Measurements from ENCODE around the gene IL21R. TPM values are rescaled to one million over a fixed set of nuclear protein-coding genes. Genes with fewer than 3 reads are reported as not detected.

The IL21R gene
- total RNA-seq, 1 experiment from 2014 or later, result not detected

- no peak for TF ChIP-seq CTCF (IDR thresholded peaks at IDR 0.05; ENCODE audit: unreplicated experiment)
- no peak overlapping the region for H3K4me3 Mint-ChIP-seq (ENCODE audit: low read depth, unreplicated experiment)
- CTCF ChIA-PET, result interaction anchor here (0.7 kb wide), 1 partner anchor 136 kb away, joined by 3 read pairs; no protein-coding TSS in a partner anchor
Measured at GRCh38 chr16:27370318-27370717, 31.7 kb upstream of the IL21R start.

GRCh38 chr16:27373312-27373711 is 28.7 kb upstream of the IL21R start:
- CTCF ChIA-PET, result interaction anchor here (0.6 to 1.4 kb wide), 2 partner anchors 138 to 213 kb away, joined by 3 read pairs; no protein-coding TSS in a partner anchor
- H3K27ac Mint-ChIP-seq (ENCODE audit: unreplicated experiment), result no peak overlapping the region
- peaks cover 3% of the 10 kb centered on the region for H3K9me3 Mint-ChIP-seq (ENCODE audit: low read depth, unreplicated experiment)

More at GRCh38 chr16:27370318-27370717, 31.7 kb upstream of the IL21R start:
- H3K27ac Mint-ChIP-seq (ENCODE audit: unreplicated experiment), result no peak overlapping the region
- no peaks in the 10 kb centered on the region for H3K27me3 Mint-ChIP-seq (ENCODE audit: unreplicated experiment)
- intact Hi-C loops (cut with micrococcal nuclease; ENCODE audit: unreplicated experiment), result no loop called here
- peaks cover 6% of the 10 kb centered on the region for H3K4me1 Mint-ChIP-seq (ENCODE audit: low read depth, unreplicated experiment)
- BruUV-seq (replicated peaks), result no TSS peak
- peaks cover 29% of the 10 kb centered on the region for H3K36me3 Mint-ChIP-seq (ENCODE audit: insufficient read depth, unreplicated experiment)
- no peak for DNase-seq
- peaks cover 3% of the 10 kb centered on the region for H3K9me3 Mint-ChIP-seq (ENCODE audit: low read depth, unreplicated experiment)

GRCh38 chr16:27374221-27374803 is 27.7 kb upstream of the IL21R start:
- peaks cover 3% of the 10 kb centered on the region for H3K9me3 Mint-ChIP-seq (ENCODE audit: low read depth, unreplicated experiment)
- no peak for TF ChIP-seq CTCF (IDR thresholded peaks at IDR 0.05; ENCODE audit: unreplicated experiment)
- H3K4me1 Mint-ChIP-seq (ENCODE audit: low read depth, unreplicated experiment), result no peaks in the 10 kb centered on the region
- peaks cover 22% of the 10 kb centered on the region for H3K27me3 Mint-ChIP-seq (ENCODE audit: unreplicated experiment)
- no TSS peak for BruUV-seq (replicated peaks)
- CTCF ChIA-PET, result interaction anchor here (0.6 to 1.1 kb wide), 2 partner anchors 13 to 203 kb away, joined by 3 read pairs; no protein-coding TSS in a partner anchor
- DNase-seq, result no peak
- no peaks in the 10 kb centered on the region for H3K36me3 Mint-ChIP-seq (ENCODE audit: insufficient read depth, unreplicated experiment)
- intact Hi-C loops (cut with micrococcal nuclease; ENCODE audit: unreplicated experiment), result no loop called here
- no peak overlapping the region for H3K4me3 Mint-ChIP-seq (ENCODE audit: low read depth, unreplicated experiment)
- H3K27ac Mint-ChIP-seq (ENCODE audit: unreplicated experiment), result no peak overlapping the region

More at GRCh38 chr16:27373312-27373711, 28.7 kb upstream of the IL21R start:
- BruUV-seq (replicated peaks), result no TSS peak
- Mint-ChIP-seq H3K4me1 (ENCODE audit: low read depth, unreplicated experiment) (no peaks in the 10 kb centered on the region), H3K4me3 (ENCODE audit: low read depth, unreplicated experiment) (no peak overlapping the region), H3K36me3 (ENCODE audit: insufficient read depth, unreplicated experiment) (no peaks in the 10 kb centered on the region), H3K27me3 (ENCODE audit: unreplicated experiment) (peaks cover 12% of the 10 kb centered on the region)
- no peak for TF ChIP-seq CTCF (IDR thresholded peaks at IDR 0.05; ENCODE audit: unreplicated experiment)
- DNase-seq, result no peak
- intact Hi-C loops (cut with micrococcal nuclease; ENCODE audit: unreplicated experiment), result no loop called here

GRCh38 chr16:27374804-27375425 is 27.1 kb upstream of the IL21R start:
- H3K36me3 Mint-ChIP-seq (ENCODE audit: insufficient read depth, unreplicated experiment), result no peaks in the 10 kb centered on the region
- H3K4me1 Mint-ChIP-seq (ENCODE audit: low read depth, unreplicated experiment), result no peaks in the 10 kb centered on the region
- peak; percentile 76 for DNase-seq
- intact Hi-C loops (cut with micrococcal nuclease; ENCODE audit: unreplicated experiment), result loop anchor here (5.0 kb wide), 1 partner anchor 82 kb away; no protein-coding TSS in a partner anchor
- H3K27me3 Mint-ChIP-seq (ENCODE audit: unreplicated experiment), result peaks cover 28% of the 10 kb centered on the region
- no peak overlapping the region for H3K4me3 Mint-ChIP-seq (ENCODE audit: low read depth, unreplicated experiment)
- CTCF ChIA-PET, result interaction anchor here (1.1 kb wide), 1 partner anchor 13 kb away, joined by 3 read pairs; no protein-coding TSS in a partner anchor
- peak; percentile 66 for TF ChIP-seq CTCF (IDR thresholded peaks at IDR 0.05; ENCODE audit: unreplicated experiment)
- no TSS peak for BruUV-seq (replicated peaks)
- H3K9me3 Mint-ChIP-seq (ENCODE audit: low read depth, unreplicated experiment), result peaks cover 3% of the 10 kb centered on the region
- H3K27ac Mint-ChIP-seq (ENCODE audit: unreplicated experiment), result no peak overlapping the region

Data from Calu3 (cell line).